Measurements from ENCODE around the gene CCSER1.

The CCSER1 gene

GRCh38 chr4:90148574-90149148 lies 21.5 kb downstream of the CCSER1 start:
- no peak for DNase-seq (ENCODE audit: low spot score)
- no peak for TF ChIP-seq CTCF (IDR thresholded peaks at IDR 0.05; ENCODE audit: extremely low read depth, missing control alignments)

- TF ChIP-seq CTCF (IDR thresholded peaks at IDR 0.05; ENCODE audit: extremely low read depth, missing control alignments): no peak
- DNase-seq (ENCODE audit: low spot score): no peak
Measured at GRCh38 chr4:90152024-90152423, 24.8 kb downstream of the CCSER1 start.

- no peak for TF ChIP-seq CTCF (IDR thresholded peaks at IDR 0.05; ENCODE audit: extremely low read depth, missing control alignments)
- no peak for DNase-seq (ENCODE audit: low spot score)
Measured at GRCh38 chr4:90159193-90159592, 32.0 kb downstream of the CCSER1 start.

- no peak for TF ChIP-seq CTCF (IDR thresholded peaks at IDR 0.05; ENCODE audit: extremely low read depth, missing control alignments)
- no peak for DNase-seq (ENCODE audit: low spot score)
Measured at GRCh38 chr4:90160044-90160443, 32.9 kb downstream of the CCSER1 start.

- TF ChIP-seq CTCF (IDR thresholded peaks at IDR 0.05; ENCODE audit: extremely low read depth, missing control alignments): no peak
- DNase-seq (ENCODE audit: low spot score): no peak
Measured at GRCh38 chr4:90162566-90162965, 35.4 kb downstream of the CCSER1 start.

- DNase-seq (ENCODE audit: low spot score): no peak
- no peak for TF ChIP-seq CTCF (IDR thresholded peaks at IDR 0.05; ENCODE audit: extremely low read depth, missing control alignments)
Measured at GRCh38 chr4:90163872-90164271, 36.7 kb downstream of the CCSER1 start.

GRCh38 chr4:90165883-90166282 lies 38.7 kb downstream of the CCSER1 start:
- no peak for DNase-seq (ENCODE audit: low spot score)
- no peak for TF ChIP-seq CTCF (IDR thresholded peaks at IDR 0.05; ENCODE audit: extremely low read depth, missing control alignments)
